HFF-Myc (cell line): ENCODE results near the gene EVL.
A peak's percentile ranks its signal among the peaks of the same experiment; 100 is the strongest.
"Not testable (repeated sequence)": the region's sequence is repeated elsewhere in the genome, so short reads cannot be mapped to it uniquely, and the experiment has no call there.

ENCODE experiments used
- DNase-seq: peaks from one replicate; pipeline ENCODE4 v3.0.0-alpha.2; 2011; ENCODE audit warnings: low read depth; ENCODE audit errors: extremely low read depth
- H3K4me3 ChIP-seq: replicated peaks from 2 replicates; pipeline ENCODE4 v1.5.1; 2011; ENCODE audit warnings: low read depth, mild to moderate bottlenecking, control low read depth, low read length
- CTCF ChIP-seq: IDR thresholded peaks from 2 replicates; pipeline ENCODE4 v1.5.1; 2012; ENCODE audit warnings: mild to moderate bottlenecking, low read depth, low read length, control low read depth; ENCODE audit errors: missing control alignments

Gene EVL

GRCh38 chr14:100022772-100023451 is 42.3 kb upstream of the EVL start:
- no peak for DNase-seq

GRCh38 chr14:100025111-100025510 is 40.1 kb upstream of the EVL start:
- peak; percentile 44 for TF ChIP-seq CTCF
- H3K4me3 ChIP-seq: no peak overlapping the region
- no peak for DNase-seq

More at GRCh38 chr14:100022772-100023451, 42.3 kb upstream of the EVL start:
- no peak overlapping the region for H3K4me3 ChIP-seq
- TF ChIP-seq CTCF: no peak

- DNase-seq: no peak
Measured at GRCh38 chr14:100027771-100028490, 37.3 kb upstream of the EVL start.

GRCh38 chr14:100028990-100029677 is 36.1 kb upstream of the EVL start:
- no peak overlapping the region for H3K4me3 ChIP-seq
- TF ChIP-seq CTCF: no peak
- DNase-seq: no peak

More at GRCh38 chr14:100027771-100028490, 37.3 kb upstream of the EVL start:
- TF ChIP-seq CTCF: no peak
- no peak overlapping the region for H3K4me3 ChIP-seq

- H3K4me3 ChIP-seq, DNase-seq: not testable (repeated sequence)
Measured at GRCh38 chr14:100030006-100030405, 35.2 kb upstream of the EVL start.

- TF ChIP-seq CTCF: no peak
- no peak overlapping the region for H3K4me3 ChIP-seq
- DNase-seq: no peak
Measured at GRCh38 chr14:100030452-100031153, 34.6 kb upstream of the EVL start.
